H9 (cell line): Measurements from ENCODE around the gene SPAG17. TPM values are rescaled to one million over a fixed set of nuclear protein-coding genes. Genes with fewer than 3 reads are reported as not detected.

Experiments
- DNase-seq: peaks from one replicate; pipeline ENCODE4 v3.0.0-alpha.2; 2017
- H2AFZ ChIP-seq: one replicate; pipeline ENCODE4 v1.6.1; 2013; ENCODE audit warnings: mild to moderate bottlenecking, low read length, control low read depth, moderate library complexity
- H2AK5ac ChIP-seq: 2 replicates; pipeline ENCODE4 v1.6.1; 2013; ENCODE audit warnings: low read length, control low read depth, mixed read lengths; ENCODE audit not compliant: insufficient read length
- H2BK120ac ChIP-seq: one replicate; pipeline ENCODE4 v1.6.1; 2013; ENCODE audit warnings: low read depth, mild to moderate bottlenecking, low read length, control low read depth, inconsistent platforms; ENCODE audit not compliant: poor library complexity, severe bottlenecking
- H2BK12ac ChIP-seq: 2 replicates; pipeline ENCODE4 v1.6.1; 2013; ENCODE audit warnings: low read length, control low read depth, mixed read lengths, low read depth; ENCODE audit not compliant: insufficient read length
- H2BK15ac ChIP-seq: 2 replicates; pipeline ENCODE4 v1.6.1; 2013; ENCODE audit warnings: low read depth, low read length, control low read depth
- H2BK20ac ChIP-seq: one replicate; pipeline ENCODE4 v1.6.1; 2013; ENCODE audit warnings: low read depth, mild to moderate bottlenecking, low read length, control low read depth, inconsistent platforms; ENCODE audit not compliant: poor library complexity, severe bottlenecking
- H2BK5ac ChIP-seq: 2 replicates; pipeline ENCODE4 v1.6.1; 2013; ENCODE audit warnings: low read length, control low read depth, mixed read lengths; ENCODE audit not compliant: insufficient read length
- H3K14ac ChIP-seq: 2 replicates; pipeline ENCODE4 v1.6.1; 2013; ENCODE audit warnings: low read length, control low read depth; ENCODE audit not compliant: insufficient read depth
- H3K18ac ChIP-seq: 2 replicates; pipeline ENCODE4 v1.6.1; 2013; ENCODE audit warnings: low read depth, mild to moderate bottlenecking, mixed read lengths, low read length, control low read depth; ENCODE audit not compliant: insufficient read length
- H3K23ac ChIP-seq: 2 replicates; pipeline ENCODE4 v1.6.1; 2013; ENCODE audit warnings: low read length, control low read depth, mixed read lengths, low read depth; ENCODE audit not compliant: insufficient read length
- H3K23me2 ChIP-seq: 2 replicates; pipeline ENCODE4 v1.6.1; 2013; ENCODE audit warnings: low read depth, mild to moderate bottlenecking, mixed read lengths, low read length, control low read depth; ENCODE audit not compliant: insufficient read length, poor library complexity, severe bottlenecking
- H3K27ac ChIP-seq: 2 replicates; pipeline ENCODE4 v1.5.1; 2013; ENCODE audit warnings: low read length, control low read depth, mixed read lengths, low read depth; ENCODE audit not compliant: insufficient read length
- H3K27me3 ChIP-seq: 2 replicates; pipeline ENCODE4 v1.6.1; 2013; ENCODE audit warnings: low read length, control low read depth, inconsistent platforms; ENCODE audit not compliant: insufficient read depth
- H3K4ac ChIP-seq: 2 replicates; pipeline ENCODE4 v1.6.1; 2013; ENCODE audit warnings: low read depth, mild to moderate bottlenecking, control low read depth, inconsistent platforms, low read length, moderate library complexity
- H3K4me1 ChIP-seq: 2 replicates; pipeline ENCODE4 v1.6.1; 2013; ENCODE audit warnings: low read length, control low read depth, inconsistent platforms; ENCODE audit not compliant: insufficient read depth
- H3K4me2 ChIP-seq: 2 replicates; pipeline ENCODE4 v1.6.1; 2013; ENCODE audit warnings: low read length, control low read depth, mixed read lengths; ENCODE audit not compliant: insufficient read length, insufficient read depth
- H3K56ac ChIP-seq: 2 replicates; pipeline ENCODE4 v1.6.1; 2013; ENCODE audit warnings: low read depth, mild to moderate bottlenecking, mixed read lengths, low read length, control low read depth; ENCODE audit not compliant: insufficient read length
- H3K79me1 ChIP-seq: 2 replicates; pipeline ENCODE4 v1.6.1; 2013; ENCODE audit warnings: low read depth, mild to moderate bottlenecking, moderate library complexity, low read length, control low read depth, inconsistent platforms; ENCODE audit not compliant: insufficient read depth, poor library complexity, severe bottlenecking
- H3K79me2 ChIP-seq: 2 replicates; pipeline ENCODE4 v1.6.1; 2013; ENCODE audit warnings: low read length, control low read depth, inconsistent platforms; ENCODE audit not compliant: insufficient read depth
- H3K9ac ChIP-seq: 2 replicates; pipeline ENCODE4 v1.6.1; 2013; ENCODE audit warnings: low read length, control low read depth, mixed read lengths; ENCODE audit not compliant: insufficient read length; ENCODE audit errors: extremely low read depth
- H3K9me3 ChIP-seq: one replicate; pipeline ENCODE4 v1.6.1; 2013; ENCODE audit warnings: low read depth, low read length, inconsistent platforms; ENCODE audit not compliant: control insufficient read depth
- H3T11ph ChIP-seq: one replicate; pipeline ENCODE4 v1.6.1; 2013; ENCODE audit warnings: mild to moderate bottlenecking, low read length, control low read depth, inconsistent platforms
- H4K20me1 ChIP-seq: one replicate; pipeline ENCODE4 v1.6.1; 2013; ENCODE audit not compliant: control insufficient read depth, insufficient read length, insufficient read depth
- H4K5ac ChIP-seq: 2 replicates; pipeline ENCODE4 v1.6.1; 2013; ENCODE audit warnings: low read depth, mild to moderate bottlenecking, mixed read lengths, low read length, control low read depth; ENCODE audit not compliant: insufficient read length
- H4K8ac ChIP-seq: replicated peaks from 2 replicates; pipeline ENCODE4 v1.6.1; 2013; ENCODE audit warnings: low read length, control low read depth, mixed read lengths, low read depth; ENCODE audit not compliant: insufficient read length
- H4K91ac ChIP-seq: 2 replicates; pipeline ENCODE4 v1.6.1; 2013; ENCODE audit warnings: low read depth, mild to moderate bottlenecking, moderate library complexity, mixed read lengths, low read length, control low read depth; ENCODE audit not compliant: insufficient read length
- H3K27ac Mint-ChIP-seq, 3 experiments: 2 replicates in 2 of 3; 3 replicates in 1 of 3; pipeline ENCODE4 v1.8.0; 2020 to 2021; ENCODE audit warnings: mixed read lengths in 3 of 3, mild to moderate bottlenecking in 1 of 3, moderate library complexity in 1 of 3
- H3K27me3 Mint-ChIP-seq: 2 replicates; pipeline ENCODE4 v1.8.0; 2021; ENCODE audit warnings: low read depth, mild to moderate bottlenecking, moderate library complexity, mixed read lengths
- H3K36me3 Mint-ChIP-seq, 3 experiments: 2 replicates in 2 of 3; 3 replicates in 1 of 3; pipeline ENCODE4 v1.8.0; 2020 to 2021; ENCODE audit warnings: low read depth in 3 of 3, mixed read lengths in 3 of 3; ENCODE audit not compliant: insufficient read depth in 1 of 3
- H3K4me1 Mint-ChIP-seq, 2 experiments: 2 replicates each; pipeline ENCODE4 v1.8.0; 2020; ENCODE audit warnings: mixed read lengths in 2 of 2
- H3K4me3 Mint-ChIP-seq, 2 experiments: 2 replicates in 1 of 2; 3 replicates in 1 of 2; pipeline ENCODE4 v1.8.0; 2020 to 2021; ENCODE audit warnings: mild to moderate bottlenecking in 2 of 2, mixed read lengths in 2 of 2, moderate library complexity in 1 of 2
- H3K9me3 Mint-ChIP-seq, 2 experiments: 2 replicates in 1 of 2; 3 replicates in 1 of 2; pipeline ENCODE4 v1.8.0; 2020; ENCODE audit warnings: mild to moderate bottlenecking in 2 of 2, mixed read lengths in 2 of 2, moderate library complexity in 1 of 2
- CTCF ChIP-seq: fragments of 200-600 bp; sonication (generic); conservative IDR thresholded peaks from 3 replicates; pipeline ENCODE4 v1.8.0; 2021; ENCODE audit warnings: antibody characterized with exemption, mild to moderate bottlenecking
- WGBS: extraction: QIAGEN DNeasy Blood & Tissue Kit; methylation state at CpG from one replicate; pipeline ENCODE4 v1.1.7; 2013; ENCODE audit warnings: missing lambda C conversion rate, low lambda C conversion rate, mixed read lengths; ENCODE audit not compliant: insufficient read length; ENCODE audit errors: extremely low coverage; 5-methylcytosine and 5-hydroxymethylcytosine counted together
- total RNA-seq: library from RNA; stranded (reverse); gene quantifications from 2 replicates; pipeline ENCODE4 v1.2.1, GENCODE V29; 2021

SPAG17 gene
- total RNA-seq, 1 experiment from 2014 or later, result 0.37 TPM

GRCh38 chr1:118128761-118129160, 56.3 kb downstream of the SPAG17 start:
- H3K79me1 ChIP-seq, result no peaks in the 10 kb centered on the region
- H3K14ac ChIP-seq, result no peak overlapping the region
- H2BK5ac ChIP-seq, result no peak overlapping the region
- H3K27ac Mint-ChIP-seq, result no peak overlapping the region; a peak in 1 of 7 replicates
- H3K23me2 ChIP-seq, result no peaks in the 10 kb centered on the region
- H2AFZ ChIP-seq, result no peak overlapping the region
- H4K20me1 ChIP-seq, result no peaks in the 10 kb centered on the region
- no peak overlapping the region for H2BK12ac ChIP-seq
- H2BK15ac ChIP-seq, result no peak overlapping the region
- H3K27me3 ChIP-seq, result no peaks in the 10 kb centered on the region
- H3K56ac ChIP-seq, result no peak overlapping the region
- H2BK20ac ChIP-seq, result no peak overlapping the region
- H3K23ac ChIP-seq, result no peak overlapping the region
- no CpG with 5 or more reads among the region's 1 CpG for WGBS
- TF ChIP-seq CTCF, result no peak
- H3T11ph ChIP-seq, result no peak overlapping the region
- no peak overlapping the region for H3K4me3 Mint-ChIP-seq
- H3K36me3 Mint-ChIP-seq, result no peaks in the 10 kb centered on the region
- H3K4me2 ChIP-seq, result no peak overlapping the region
- no peak overlapping the region for H3K4ac ChIP-seq
- H3K27me3 Mint-ChIP-seq, result no peaks in the 10 kb centered on the region
- no peak overlapping the region for H4K91ac ChIP-seq
- H3K9me3 ChIP-seq, result no peaks in the 10 kb centered on the region
- no peak overlapping the region for H3K9ac ChIP-seq
- peaks cover 5 to 6% of the 10 kb centered on the region in 2 experiments; a peak in 1 of 4 replicates for H3K4me1 Mint-ChIP-seq
- H3K4me1 ChIP-seq, result no peaks in the 10 kb centered on the region
- H4K5ac ChIP-seq, result no peak overlapping the region
- no peak for DNase-seq
- no peaks in the 10 kb centered on the region for H3K9me3 Mint-ChIP-seq
- no peak overlapping the region for H2BK120ac ChIP-seq
- H4K8ac ChIP-seq, result no peak overlapping the region
- H3K79me2 ChIP-seq, result no peaks in the 10 kb centered on the region
- no peak overlapping the region for H3K18ac ChIP-seq
- no peak overlapping the region for H2AK5ac ChIP-seq
- no peak overlapping the region for H3K27ac ChIP-seq
